ENCODE results near the gene COL4A1.

GRCh38 chr13:110201114-110201513 is 105.8 kb downstream of the COL4A1 start:
- TF ChIP-seq JARID2 (CRISPR knock-in tag; IDR thresholded peaks at IDR 0.05; ENCODE audit: insufficient replicate concordance) (no peak), USF2 (IDR thresholded peaks at IDR 0.05; ENCODE audit: low read depth, low read length) (no peak), USF2 (CRISPR knock-in tag; IDR thresholded peaks at IDR 0.05; ENCODE audit: borderline replicate concordance) (no peak), CHD2 (IDR thresholded peaks at IDR 0.05; ENCODE audit: low read depth, low read length) (no peak), ZNF589 (CRISPR knock-in tag; conservative IDR thresholded peaks at IDR 0.05) (no peak), ZSCAN5A (CRISPR knock-in tag; IDR thresholded peaks at IDR 0.05; ENCODE audit: borderline replicate concordance) (no peak), FOSL2 (CRISPR knock-in tag; IDR thresholded peaks at IDR 0.05) (no peak), RAD21 (CRISPR knock-in tag; IDR thresholded peaks at IDR 0.05) (no peak), CTCF (CRISPR knock-in tag; IDR thresholded peaks at IDR 0.05) (no peak), POGK (CRISPR knock-in tag; conservative IDR thresholded peaks at IDR 0.05) (no peak), ZFYVE20 (CRISPR knock-in tag; IDR thresholded peaks at IDR 0.05; ENCODE audit: borderline replicate concordance, low read depth) (no peak), JUNB (CRISPR knock-in tag; IDR thresholded peaks at IDR 0.05; ENCODE audit: borderline replicate concordance) (no peak), DNMT1 (CRISPR knock-in tag; IDR thresholded peaks at IDR 0.05) (no peak), TCF7 (IDR thresholded peaks at IDR 0.05; ENCODE audit: low read depth) (no peak)
